ENCODE data around the gene LRFN2. TPM values are rescaled to one million over a fixed set of nuclear protein-coding genes. Genes with fewer than 3 reads are reported as not detected.

LRFN2 gene
- polyA plus RNA-seq, 2 donors: 0.26 to 0.28 TPM

DNA sequence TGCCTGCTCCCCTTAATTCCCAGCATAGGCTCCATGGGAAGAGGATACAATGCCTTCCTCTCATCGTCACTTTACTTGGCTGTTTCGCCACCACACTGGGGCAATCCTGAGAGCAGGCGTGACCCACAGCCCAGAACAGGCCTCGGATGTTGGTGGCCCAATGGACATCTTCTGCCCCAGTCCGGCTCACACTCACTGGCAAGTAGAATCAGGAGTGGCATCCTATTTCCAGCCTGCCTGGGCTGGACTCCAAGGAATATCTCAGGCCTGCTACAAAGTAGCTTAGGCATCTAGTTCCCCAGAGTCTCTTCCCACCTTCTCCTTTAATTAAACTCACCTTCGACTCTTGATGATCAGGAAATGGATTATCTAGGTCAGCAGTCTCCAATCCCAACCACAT, 110.5 kb downstream of the LRFN2 start:
- H3K27me3 ChIP-seq (ENCODE audit: control insufficient read depth in 1 of 2, insufficient read depth in 2 of 2, low read length in 2 of 2): no peaks in the 10 kb centered on the region
- H3K27ac ChIP-seq (ENCODE audit: low read depth in 2 of 2, low read length in 1 of 2): no peak overlapping the region
- 91 to 94% methylated on average over 6 of the region's 6 CpGs for WGBS, 2 donors
- H3K9me3 ChIP-seq (ENCODE audit: control insufficient read depth in 2 of 2, insufficient read depth in 1 of 2, low read depth in 1 of 2, low read length in 1 of 2): peaks cover 0 to 2% of the 10 kb centered on the region in 2 donors
- H3K4me3 ChIP-seq (ENCODE audit: low read depth in 1 of 2, low read length in 2 of 2): no peak overlapping the region
- H3K4me1 ChIP-seq (ENCODE audit: control insufficient read depth in 2 of 2, insufficient read depth in 2 of 2, low read length in 1 of 2): peaks cover 0 to 2% of the 10 kb centered on the region in 2 donors
- no peaks in the 10 kb centered on the region for H3K36me3 ChIP-seq (ENCODE audit: control insufficient read depth in 2 of 2, insufficient read depth in 2 of 2, low read length in 1 of 2)

DNA sequence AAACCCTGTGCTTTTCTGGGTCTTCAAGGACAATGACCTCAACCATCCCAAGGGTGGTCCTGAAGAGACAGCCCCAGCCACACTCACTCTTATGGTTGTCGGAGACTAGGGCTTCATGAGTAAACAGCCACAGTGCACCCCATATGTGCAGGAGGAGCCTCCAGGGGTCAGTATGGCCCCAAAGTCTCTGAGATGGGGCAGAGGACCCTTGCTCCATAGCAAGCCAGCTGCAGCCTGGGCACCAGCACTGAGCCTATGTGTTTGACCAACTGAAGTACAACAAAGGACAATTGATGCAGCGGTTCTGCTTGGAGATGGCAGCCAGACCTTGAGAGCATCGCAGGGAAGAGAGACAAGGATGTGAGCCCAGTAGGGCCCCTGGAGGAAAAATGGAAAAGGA, 112.2 kb downstream of the LRFN2 start:
- Histone ChIP-seq H3K4me1 (ENCODE audit: control insufficient read depth in 2 of 2, insufficient read depth in 2 of 2, low read length in 1 of 2) (peaks cover 0 to 4% of the 10 kb centered on the region in 2 donors), H3K36me3 (ENCODE audit: control insufficient read depth in 2 of 2, insufficient read depth in 2 of 2, low read length in 1 of 2) (no peaks in the 10 kb centered on the region), H3K27me3 (ENCODE audit: control insufficient read depth in 1 of 2, insufficient read depth in 2 of 2, low read length in 2 of 2) (no peaks in the 10 kb centered on the region), H3K4me3 (ENCODE audit: low read depth in 1 of 2, low read length in 2 of 2) (no peak overlapping the region), H3K9me3 (ENCODE audit: control insufficient read depth in 2 of 2, insufficient read depth in 1 of 2, low read depth in 1 of 2, low read length in 1 of 2) (peaks cover 0 to 2% of the 10 kb centered on the region in 2 donors), H3K27ac (ENCODE audit: low read depth in 2 of 2, low read length in 1 of 2) (no peak overlapping the region)
- WGBS, 2 donors: 96 to 98% methylated on average over 3 of the region's 3 CpGs

DNA sequence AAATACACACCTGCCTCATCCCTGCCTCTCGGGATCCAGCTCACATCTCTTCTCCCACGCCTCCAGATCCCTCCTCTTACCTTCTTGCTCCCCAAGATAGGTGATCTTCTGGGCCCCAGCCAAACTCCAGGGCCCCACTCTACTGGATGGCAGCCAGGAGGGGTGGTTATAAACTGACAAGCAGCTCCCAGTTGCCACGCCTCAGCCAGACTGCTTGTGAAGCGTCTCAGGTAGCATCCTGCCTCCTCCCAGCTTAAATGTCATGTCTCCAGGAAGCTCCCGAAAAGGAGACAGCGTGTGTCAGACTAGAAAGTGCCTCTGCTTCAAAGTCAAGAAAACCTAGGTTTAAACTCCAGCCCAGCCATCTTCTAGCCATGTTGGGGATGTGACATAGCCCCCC, 114.1 kb downstream of the LRFN2 start:
- Histone ChIP-seq H3K4me1 (ENCODE audit: control insufficient read depth in 2 of 2, insufficient read depth in 2 of 2, low read length in 1 of 2) (peaks cover 0 to 4% of the 10 kb centered on the region in 2 donors), H3K4me3 (ENCODE audit: low read depth in 1 of 2, low read length in 2 of 2) (no peak overlapping the region), H3K9me3 (ENCODE audit: control insufficient read depth in 2 of 2, insufficient read depth in 1 of 2, low read depth in 1 of 2, low read length in 1 of 2) (no peaks in the 10 kb centered on the region), H3K27me3 (ENCODE audit: control insufficient read depth in 1 of 2, insufficient read depth in 2 of 2, low read length in 2 of 2) (no peaks in the 10 kb centered on the region), H3K27ac (ENCODE audit: low read depth in 2 of 2, low read length in 1 of 2) (no peak overlapping the region), H3K36me3 (ENCODE audit: control insufficient read depth in 2 of 2, insufficient read depth in 2 of 2, low read length in 1 of 2) (no peaks in the 10 kb centered on the region)
- WGBS, 2 donors: 61 to 69% methylated on average over 6 of the region's 6 CpGs

DNA sequence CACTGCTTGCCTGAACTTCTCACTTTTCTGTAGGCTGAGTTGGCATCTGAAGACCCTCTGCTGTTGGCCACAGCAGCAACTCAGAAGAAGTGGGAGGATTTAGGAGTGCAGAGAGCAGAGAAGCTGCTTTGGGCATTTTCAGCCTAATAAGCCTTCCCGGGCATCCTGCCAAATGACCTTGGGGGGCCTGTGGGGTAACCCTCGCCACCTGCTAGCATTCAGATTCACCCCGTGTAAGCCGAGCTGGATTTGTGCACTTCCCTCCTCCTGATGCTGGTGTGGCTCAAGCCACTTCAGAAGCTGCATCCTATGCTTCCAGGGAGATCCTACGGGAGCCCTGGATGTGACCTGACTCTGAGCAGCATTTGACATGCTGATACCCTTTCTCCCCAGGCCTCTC, 114.8 kb downstream of the LRFN2 start:
- Histone ChIP-seq H3K4me3 (ENCODE audit: low read depth in 1 of 2, low read length in 2 of 2) (no peak overlapping the region), H3K9me3 (ENCODE audit: control insufficient read depth in 2 of 2, insufficient read depth in 1 of 2, low read depth in 1 of 2, low read length in 1 of 2) (no peaks in the 10 kb centered on the region), H3K27me3 (ENCODE audit: control insufficient read depth in 1 of 2, insufficient read depth in 2 of 2, low read length in 2 of 2) (no peaks in the 10 kb centered on the region), H3K27ac (ENCODE audit: low read depth in 2 of 2, low read length in 1 of 2) (no peak overlapping the region), H3K4me1 (ENCODE audit: control insufficient read depth in 2 of 2, insufficient read depth in 2 of 2, low read length in 1 of 2) (peaks cover 0 to 2% of the 10 kb centered on the region in 2 donors), H3K36me3 (ENCODE audit: control insufficient read depth in 2 of 2, insufficient read depth in 2 of 2, low read length in 1 of 2) (no peaks in the 10 kb centered on the region)
- 15 to 26% methylated on average over 5 of the region's 5 CpGs for WGBS, 2 donors

DNA sequence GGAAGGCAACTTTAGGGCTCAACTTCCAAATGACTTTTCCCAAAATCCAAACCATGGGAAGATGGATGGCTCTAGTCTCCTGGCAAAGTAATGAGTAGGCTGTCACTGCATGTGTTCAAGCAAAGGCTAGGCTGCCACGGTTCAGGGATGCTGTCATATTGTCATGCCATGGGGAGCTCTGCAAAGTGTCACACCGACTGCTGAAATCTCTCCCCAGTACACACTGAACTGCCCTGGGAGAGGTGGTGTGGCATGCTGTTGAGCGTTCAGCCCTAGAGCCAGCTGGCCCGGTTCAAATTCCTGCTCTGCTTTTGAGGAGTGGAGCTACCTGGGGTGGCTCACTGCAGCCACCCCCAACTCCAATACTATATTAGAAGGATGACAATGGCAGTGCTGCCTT, 115.9 kb downstream of the LRFN2 start:
- Histone ChIP-seq H3K27ac (ENCODE audit: low read depth in 2 of 2, low read length in 1 of 2) (no peak overlapping the region), H3K4me3 (ENCODE audit: low read depth in 1 of 2, low read length in 2 of 2) (no peak overlapping the region), H3K4me1 (ENCODE audit: control insufficient read depth in 2 of 2, insufficient read depth in 2 of 2, low read length in 1 of 2) (peaks cover 0 to 2% of the 10 kb centered on the region in 2 donors), H3K36me3 (ENCODE audit: control insufficient read depth in 2 of 2, insufficient read depth in 2 of 2, low read length in 1 of 2) (no peaks in the 10 kb centered on the region), H3K27me3 (ENCODE audit: control insufficient read depth in 1 of 2, insufficient read depth in 2 of 2, low read length in 2 of 2) (no peaks in the 10 kb centered on the region), H3K9me3 (ENCODE audit: control insufficient read depth in 2 of 2, insufficient read depth in 1 of 2, low read depth in 1 of 2, low read length in 1 of 2) (no peaks in the 10 kb centered on the region)
- 84% methylated on average over 4 of the region's 4 CpGs for WGBS, 2 donors

DNA sequence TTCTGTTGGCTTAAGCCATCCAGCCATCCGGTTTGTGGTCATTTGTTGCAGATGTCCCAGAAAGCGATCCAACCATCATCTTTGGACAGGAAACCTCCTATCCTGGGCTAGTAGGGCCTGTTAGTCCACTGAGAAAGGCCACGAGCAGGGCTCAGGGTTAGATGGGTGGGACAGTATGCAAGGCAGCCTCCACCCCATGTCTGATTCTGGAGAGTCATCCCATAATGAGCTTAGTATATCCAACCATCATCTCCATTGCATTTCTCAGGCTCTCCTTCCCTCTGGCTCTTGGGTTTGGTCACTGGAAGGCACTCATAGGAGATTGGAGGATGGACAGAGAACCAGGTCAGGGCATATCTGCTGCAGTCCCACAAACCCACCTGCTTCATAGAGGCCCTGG, 117.8 kb downstream of the LRFN2 start:
- Histone ChIP-seq H3K27me3 (ENCODE audit: control insufficient read depth in 1 of 2, insufficient read depth in 2 of 2, low read length in 2 of 2) (no peaks in the 10 kb centered on the region), H3K27ac (ENCODE audit: low read depth in 2 of 2, low read length in 1 of 2) (no peak overlapping the region)
- WGBS, 2 donors: 84 to 89% methylated on average over 3 of the region's 3 CpGs

DNA sequence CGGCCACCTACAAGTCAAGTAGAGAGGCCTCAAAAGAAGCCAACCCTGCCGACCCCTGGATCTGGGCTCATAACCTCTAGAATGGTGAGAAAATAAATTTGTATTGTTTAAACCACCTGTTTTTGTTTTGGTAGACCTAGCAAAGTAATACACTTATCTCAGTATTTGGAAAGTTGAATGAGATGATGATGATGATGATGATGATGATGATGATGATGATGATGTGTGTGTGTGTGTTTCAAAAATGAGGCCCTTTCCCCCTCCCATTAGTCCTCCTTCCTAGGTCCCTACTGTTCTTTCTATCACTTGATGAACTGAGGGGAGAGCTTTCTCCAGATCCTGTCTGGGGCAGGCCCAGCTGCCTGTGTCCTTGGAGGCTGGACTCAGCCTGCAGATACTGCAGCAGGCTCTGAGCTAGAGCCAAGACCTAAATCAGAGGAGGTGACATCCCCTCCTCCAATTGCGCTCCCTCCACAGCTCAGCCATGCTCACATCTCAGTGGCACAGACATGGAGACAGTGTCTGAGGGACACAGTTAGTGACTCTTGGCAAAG, 120.1 kb downstream of the LRFN2 start:
- no peaks in the 10 kb centered on the region for H3K36me3 ChIP-seq (ENCODE audit: control insufficient read depth in 2 of 2, insufficient read depth in 2 of 2, low read length in 1 of 2)
- H3K9me3 ChIP-seq (ENCODE audit: control insufficient read depth in 2 of 2, insufficient read depth in 1 of 2, low read depth in 1 of 2, low read length in 1 of 2): no peaks in the 10 kb centered on the region
- no peak overlapping the region for H3K4me3 ChIP-seq (ENCODE audit: low read depth in 1 of 2, low read length in 2 of 2)
- no peak overlapping the region for H3K27ac ChIP-seq (ENCODE audit: low read depth in 2 of 2, low read length in 1 of 2)
- no peaks in the 10 kb centered on the region for H3K27me3 ChIP-seq (ENCODE audit: control insufficient read depth in 1 of 2, insufficient read depth in 2 of 2, low read length in 2 of 2)
- WGBS, 2 donors: 85 to 96% methylated on average over 3 of the region's 3 CpGs
- H3K4me1 ChIP-seq (ENCODE audit: control insufficient read depth in 2 of 2, insufficient read depth in 2 of 2, low read length in 1 of 2): peaks cover 0 to 2% of the 10 kb centered on the region in 2 donors

More for the DNA sequence above, 117.8 kb downstream of the LRFN2 start:
- Histone ChIP-seq H3K9me3 (ENCODE audit: control insufficient read depth in 2 of 2, insufficient read depth in 1 of 2, low read depth in 1 of 2, low read length in 1 of 2) (no peaks in the 10 kb centered on the region), H3K4me3 (ENCODE audit: low read depth in 1 of 2, low read length in 2 of 2) (no peak overlapping the region), H3K36me3 (ENCODE audit: control insufficient read depth in 2 of 2, insufficient read depth in 2 of 2, low read length in 1 of 2) (no peaks in the 10 kb centered on the region), H3K4me1 (ENCODE audit: control insufficient read depth in 2 of 2, insufficient read depth in 2 of 2, low read length in 1 of 2) (peaks cover 0 to 2% of the 10 kb centered on the region in 2 donors)

DNA sequence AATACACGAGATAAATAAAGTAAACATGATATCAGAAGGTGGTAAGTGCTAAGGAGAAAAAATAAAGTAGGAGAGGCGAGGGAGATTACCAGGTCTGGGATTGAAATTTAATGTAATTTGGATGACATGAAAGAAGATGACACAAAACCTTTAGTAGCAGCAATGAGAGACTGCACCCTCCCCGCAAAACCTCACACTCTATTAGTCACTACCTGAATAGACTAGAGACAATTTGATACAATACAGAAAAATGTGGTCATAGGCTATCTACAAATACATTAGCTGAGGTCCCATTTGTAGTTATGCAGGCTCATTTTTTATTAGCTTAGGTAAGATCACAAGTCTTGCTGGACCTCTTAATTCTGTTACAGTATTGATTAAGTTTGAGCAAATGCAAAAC, 125.5 kb downstream of the LRFN2 start:
- Histone ChIP-seq H3K4me1 (ENCODE audit: control insufficient read depth in 2 of 2, insufficient read depth in 2 of 2, low read length in 1 of 2) (no peaks in the 10 kb centered on the region), H3K9me3 (ENCODE audit: control insufficient read depth in 2 of 2, insufficient read depth in 1 of 2, low read depth in 1 of 2, low read length in 1 of 2) (no peaks in the 10 kb centered on the region), H3K27ac (ENCODE audit: low read depth in 2 of 2, low read length in 1 of 2) (no peak overlapping the region), H3K4me3 (ENCODE audit: low read depth in 1 of 2, low read length in 2 of 2) (no peak overlapping the region), H3K27me3 (ENCODE audit: control insufficient read depth in 1 of 2, insufficient read depth in 2 of 2, low read length in 2 of 2) (no peaks in the 10 kb centered on the region), H3K36me3 (ENCODE audit: control insufficient read depth in 2 of 2, insufficient read depth in 2 of 2, low read length in 1 of 2) (no peaks in the 10 kb centered on the region)
- 69% methylated on average over 3 of the region's 3 CpGs for WGBS, 2 donors

DNA sequence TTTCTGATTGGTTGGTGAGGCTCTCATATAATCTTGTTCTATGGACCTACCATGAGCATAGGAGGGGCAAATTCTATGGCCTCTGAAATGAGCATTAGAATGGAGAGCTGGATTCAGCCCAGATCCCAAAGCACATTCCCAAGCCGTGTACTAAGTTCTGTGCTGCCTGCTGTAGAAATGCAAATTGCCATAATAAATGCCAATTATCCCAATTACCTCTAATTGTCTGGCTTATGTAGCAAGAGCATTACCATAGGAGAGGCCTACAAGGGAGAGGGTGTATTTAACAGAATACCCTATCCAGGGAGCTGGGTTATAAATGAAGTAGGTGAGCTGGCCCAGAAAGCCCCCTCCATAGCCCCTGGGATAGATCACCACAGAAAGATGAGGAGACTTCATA, 126.8 kb downstream of the LRFN2 start:
- Histone ChIP-seq H3K27ac (ENCODE audit: low read depth in 2 of 2, low read length in 1 of 2) (no peak overlapping the region), H3K9me3 (ENCODE audit: control insufficient read depth in 2 of 2, insufficient read depth in 1 of 2, low read depth in 1 of 2, low read length in 1 of 2) (no peaks in the 10 kb centered on the region), H3K36me3 (ENCODE audit: control insufficient read depth in 2 of 2, insufficient read depth in 2 of 2, low read length in 1 of 2) (no peaks in the 10 kb centered on the region), H3K4me3 (ENCODE audit: low read depth in 1 of 2, low read length in 2 of 2) (no peak overlapping the region), H3K4me1 (ENCODE audit: control insufficient read depth in 2 of 2, insufficient read depth in 2 of 2, low read length in 1 of 2) (no peaks in the 10 kb centered on the region), H3K27me3 (ENCODE audit: control insufficient read depth in 1 of 2, insufficient read depth in 2 of 2, low read length in 2 of 2) (no peaks in the 10 kb centered on the region)
- 62 to 86% methylated on average over 1 of the region's 1 CpG for WGBS, 2 donors

DNA sequence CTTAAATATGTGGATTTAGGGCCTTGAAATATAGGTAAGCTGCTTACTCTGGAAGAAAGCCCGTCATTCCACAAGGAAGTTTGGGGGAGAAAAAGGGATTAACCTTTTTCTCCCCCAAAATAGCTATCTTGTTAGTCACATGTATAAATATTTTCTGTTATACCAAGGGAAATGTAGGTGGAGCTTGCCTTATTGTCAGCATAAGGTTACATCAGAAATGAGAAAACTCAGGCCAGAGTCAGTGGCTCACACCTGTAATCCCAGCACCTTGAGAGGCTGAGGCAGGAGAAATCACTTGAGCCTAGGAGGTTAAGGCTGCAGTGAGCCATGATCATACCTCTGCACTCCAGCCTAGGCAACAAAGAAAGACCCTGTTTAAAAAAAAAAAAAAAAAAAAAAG, 129.9 kb downstream of the LRFN2 start:
- no peak overlapping the region for H3K27ac ChIP-seq (ENCODE audit: low read depth in 2 of 2, low read length in 1 of 2)
- H3K4me3 ChIP-seq (ENCODE audit: low read depth in 1 of 2, low read length in 2 of 2): no peak overlapping the region
- no peaks in the 10 kb centered on the region for H3K4me1 ChIP-seq (ENCODE audit: control insufficient read depth in 2 of 2, insufficient read depth in 2 of 2, low read length in 1 of 2)
- H3K27me3 ChIP-seq (ENCODE audit: control insufficient read depth in 1 of 2, insufficient read depth in 2 of 2, low read length in 2 of 2): no peaks in the 10 kb centered on the region
- H3K36me3 ChIP-seq (ENCODE audit: control insufficient read depth in 2 of 2, insufficient read depth in 2 of 2, low read length in 1 of 2): no peaks in the 10 kb centered on the region
- no peaks in the 10 kb centered on the region for H3K9me3 ChIP-seq (ENCODE audit: control insufficient read depth in 2 of 2, insufficient read depth in 1 of 2, low read depth in 1 of 2, low read length in 1 of 2)
- 83% methylated on average over 1 of the region's 1 CpG for WGBS, 2 donors

Data from esophagus (tissue), 2 donors.